ENCODE results near the gene CMBL.

DNA sequence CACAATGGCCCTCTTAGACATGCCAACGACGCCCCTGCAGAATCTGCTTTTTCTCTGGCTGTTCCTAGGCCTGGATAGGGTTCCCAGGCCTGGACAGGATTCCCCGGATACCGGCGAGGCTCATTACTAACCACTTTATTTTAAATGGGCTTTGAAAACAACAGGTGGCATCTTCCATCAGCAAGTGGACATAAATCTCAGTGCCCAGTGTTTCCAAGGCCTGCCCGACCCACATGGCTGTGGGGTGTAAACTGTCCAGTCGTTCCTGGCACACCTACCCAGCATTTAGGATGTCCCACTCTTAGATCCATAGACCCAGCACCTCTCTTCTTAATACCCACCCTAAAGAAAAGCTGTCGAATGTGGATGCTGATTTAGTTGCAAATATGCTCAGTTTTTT lies 896 bp downstream of the CMBL start:
- TF ChIP-seq POLR2A (IDR thresholded peaks at IDR 0.05) = no peak
- TF ChIP-seq CTCF (IDR thresholded peaks at IDR 0.05) = no peak
